ENCODE results near the gene ADIG.

Gene ADIG

DNA sequence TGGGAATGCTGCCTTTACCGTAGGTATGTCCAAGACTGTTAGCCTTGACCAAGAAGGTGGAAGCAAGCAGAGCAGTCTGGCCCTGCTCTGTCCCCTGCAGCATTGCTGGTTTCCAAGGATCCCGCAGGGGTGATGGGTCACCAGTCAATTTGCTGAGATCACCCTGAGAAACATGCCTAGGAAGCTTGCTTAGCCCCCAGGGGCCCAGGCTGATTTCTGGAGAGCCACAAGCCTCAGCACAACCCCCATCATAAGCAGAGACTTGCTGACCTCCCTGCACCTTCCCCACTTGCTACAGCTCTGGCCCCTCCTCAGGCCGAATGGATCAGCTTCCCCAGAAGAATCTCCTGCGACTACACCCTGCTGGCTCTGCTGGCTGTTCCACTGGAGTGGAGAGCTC lies 42.1 kb downstream of the ADIG start:
- no peaks in the 10 kb centered on the region for H3K9me2 ChIP-seq (replicated peaks; ENCODE audit: insufficient read depth, low read length)
- no peaks in the 10 kb centered on the region for H3K9me3 ChIP-seq (ENCODE audit: insufficient read depth, low read length)
- no peak overlapping the region for H2AFZ ChIP-seq (ENCODE audit: low read depth, low read length, severe bottlenecking)
- H3K4me2 ChIP-seq (ENCODE audit: low read depth, low read length, poor library complexity, severe bottlenecking), result no peak overlapping the region
- no peaks in the 10 kb centered on the region for H3K27me3 ChIP-seq (ENCODE audit: low read length)
- H3K79me2 ChIP-seq (ENCODE audit: insufficient read depth, low read length), result no peaks in the 10 kb centered on the region
- H3K9ac ChIP-seq (ENCODE audit: low read length), result no peak overlapping the region
- H3K4me3 ChIP-seq (ENCODE audit: insufficient read depth, low read length, poor library complexity, severe bottlenecking), result no peak overlapping the region
- H3F3A ChIP-seq (ENCODE audit: insufficient read depth), result no peaks in the 10 kb centered on the region
- no peaks in the 10 kb centered on the region for H4K20me1 ChIP-seq (ENCODE audit: low read depth, low read length)
- no peaks in the 10 kb centered on the region for H3K36me3 ChIP-seq (ENCODE audit: low read length)
- TF ChIP-seq, protein P1, sequence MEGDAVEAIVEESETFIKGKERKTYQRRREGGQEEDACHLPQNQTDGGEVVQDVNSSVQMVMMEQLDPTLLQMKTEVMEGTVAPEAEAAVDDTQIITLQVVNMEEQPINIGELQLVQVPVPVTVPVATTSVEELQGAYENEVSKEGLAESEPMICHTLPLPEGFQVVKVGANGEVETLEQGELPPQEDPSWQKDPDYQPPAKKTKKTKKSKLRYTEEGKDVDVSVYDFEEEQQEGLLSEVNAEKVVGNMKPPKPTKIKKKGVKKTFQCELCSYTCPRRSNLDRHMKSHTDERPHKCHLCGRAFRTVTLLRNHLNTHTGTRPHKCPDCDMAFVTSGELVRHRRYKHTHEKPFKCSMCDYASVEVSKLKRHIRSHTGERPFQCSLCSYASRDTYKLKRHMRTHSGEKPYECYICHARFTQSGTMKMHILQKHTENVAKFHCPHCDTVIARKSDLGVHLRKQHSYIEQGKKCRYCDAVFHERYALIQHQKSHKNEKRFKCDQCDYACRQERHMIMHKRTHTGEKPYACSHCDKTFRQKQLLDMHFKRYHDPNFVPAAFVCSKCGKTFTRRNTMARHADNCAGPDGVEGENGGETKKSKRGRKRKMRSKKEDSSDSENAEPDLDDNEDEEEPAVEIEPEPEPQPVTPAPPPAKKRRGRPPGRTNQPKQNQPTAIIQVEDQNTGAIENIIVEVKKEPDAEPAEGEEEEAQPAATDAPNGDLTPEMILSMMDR (IDR thresholded peaks at IDR 0.05; ENCODE audit: insufficient read depth, low read length, poor library complexity, severe bottlenecking), result no peak
- no peak for TF ChIP-seq EZH2phosphoT487 (conservative IDR thresholded peaks at IDR 0.05; ENCODE audit: low read length)
- H3K27ac ChIP-seq (ENCODE audit: low read depth, low read length), result no peak overlapping the region

DNA sequence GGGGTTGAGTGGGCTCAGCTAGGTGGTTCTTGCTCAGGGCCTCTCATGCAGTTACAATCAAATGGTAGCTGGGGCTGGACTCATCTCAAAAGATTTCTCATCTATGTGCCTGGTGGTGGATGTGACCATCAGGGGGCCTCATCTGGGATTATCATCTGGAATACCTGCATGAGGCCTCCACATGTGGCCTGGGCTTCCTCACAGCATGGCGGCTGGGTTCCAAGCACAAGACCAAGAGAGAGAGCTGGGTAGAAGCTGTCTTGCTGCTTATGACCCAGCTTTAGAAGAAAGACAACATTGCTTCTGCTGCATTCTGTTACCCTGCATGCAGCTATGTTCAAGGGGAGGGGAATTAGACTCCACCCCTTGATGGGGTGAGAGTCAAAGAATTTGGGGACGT lies 43.1 kb downstream of the ADIG start:
- Histone ChIP-seq H3K4me3 (ENCODE audit: insufficient read depth, low read length, poor library complexity, severe bottlenecking) (no peak overlapping the region), H3K27ac (ENCODE audit: low read depth, low read length) (no peak overlapping the region), H3K27me3 (ENCODE audit: low read length) (no peaks in the 10 kb centered on the region), H3F3A (ENCODE audit: insufficient read depth) (no peaks in the 10 kb centered on the region), H3K9me3 (ENCODE audit: insufficient read depth, low read length) (no peaks in the 10 kb centered on the region), H3K9ac (ENCODE audit: low read length) (no peak overlapping the region), H3K9me2 (replicated peaks; ENCODE audit: insufficient read depth, low read length) (no peaks in the 10 kb centered on the region), H3K79me2 (ENCODE audit: insufficient read depth, low read length) (no peaks in the 10 kb centered on the region), H4K20me1 (ENCODE audit: low read depth, low read length) (no peaks in the 10 kb centered on the region), H2AFZ (ENCODE audit: low read depth, low read length, severe bottlenecking) (no peak overlapping the region), H3K4me2 (ENCODE audit: low read depth, low read length, poor library complexity, severe bottlenecking) (no peak overlapping the region), H3K36me3 (ENCODE audit: low read length) (no peaks in the 10 kb centered on the region)
- no peak for TF ChIP-seq EZH2phosphoT487 (conservative IDR thresholded peaks at IDR 0.05; ENCODE audit: low read length)
- TF ChIP-seq, protein P1 (IDR thresholded peaks at IDR 0.05; ENCODE audit: insufficient read depth, low read length, poor library complexity, severe bottlenecking), result no peak

DNA sequence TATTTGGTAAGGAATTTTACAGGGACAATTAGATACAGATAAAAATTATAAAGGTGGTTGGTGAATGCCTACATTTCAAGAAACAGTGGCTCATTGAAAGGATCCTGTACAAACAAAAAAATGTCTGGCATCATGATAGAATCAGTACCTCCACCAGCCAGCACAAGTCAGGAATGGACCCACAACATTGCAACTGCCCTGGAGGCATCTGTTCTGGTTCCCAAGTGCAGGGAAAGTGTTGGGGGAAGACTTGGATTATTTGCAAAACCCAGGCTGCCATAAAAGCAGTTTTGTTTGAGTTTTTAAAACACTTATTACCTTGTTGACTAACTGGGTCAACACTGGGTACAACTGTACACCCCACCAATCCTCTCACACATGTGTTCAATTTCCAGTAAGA lies 44.9 kb downstream of the ADIG start:
- H3F3A ChIP-seq (ENCODE audit: insufficient read depth), result no peaks in the 10 kb centered on the region
- H3K27ac ChIP-seq (ENCODE audit: low read depth, low read length), result no peak overlapping the region
- no peaks in the 10 kb centered on the region for H3K9me2 ChIP-seq (replicated peaks; ENCODE audit: insufficient read depth, low read length)
- H3K9me3 ChIP-seq (ENCODE audit: insufficient read depth, low read length), result no peaks in the 10 kb centered on the region
- H3K79me2 ChIP-seq (ENCODE audit: insufficient read depth, low read length), result no peaks in the 10 kb centered on the region
- H3K4me3 ChIP-seq (ENCODE audit: insufficient read depth, low read length, poor library complexity, severe bottlenecking), result no peak overlapping the region
- TF ChIP-seq, protein P1 (IDR thresholded peaks at IDR 0.05; ENCODE audit: insufficient read depth, low read length, poor library complexity, severe bottlenecking), result no peak
- no peak for TF ChIP-seq EZH2phosphoT487 (conservative IDR thresholded peaks at IDR 0.05; ENCODE audit: low read length)
- H3K27me3 ChIP-seq (ENCODE audit: low read length), result no peaks in the 10 kb centered on the region
- no peaks in the 10 kb centered on the region for H3K36me3 ChIP-seq (ENCODE audit: low read length)
- H4K20me1 ChIP-seq (ENCODE audit: low read depth, low read length), result no peaks in the 10 kb centered on the region
- H3K9ac ChIP-seq (ENCODE audit: low read length), result no peak overlapping the region
- no peak overlapping the region for H2AFZ ChIP-seq (ENCODE audit: low read depth, low read length, severe bottlenecking)
- H3K4me2 ChIP-seq (ENCODE audit: low read depth, low read length, poor library complexity, severe bottlenecking), result no peak overlapping the region

Measured in SU-DHL-6 (cell line).